ENCODE data around the gene TNK1. TPM values are rescaled to one million over a fixed set of nuclear protein-coding genes. Genes with fewer than 3 reads are reported as not detected.

Gene TNK1
- polyA plus RNA-seq, 1 donor = 7.4 TPM

GRCh38 chr17:7404737-7405349, 24.0 kb downstream of the TNK1 start:
- Histone ChIP-seq H3K27me3 (ENCODE audit: control insufficient read depth, insufficient read depth, low read length) (peaks cover 45% of the 10 kb centered on the region), H3K27ac (ENCODE audit: low read length) (peak overlapping the region; percentile 68), H3K36me3 (ENCODE audit: control insufficient read depth, insufficient read depth, low read length) (peaks cover 4% of the 10 kb centered on the region), H3K4me1 (ENCODE audit: control insufficient read depth, insufficient read depth, low read length) (peaks cover 9% of the 10 kb centered on the region), H3K9me3 (ENCODE audit: control insufficient read depth, low read depth, low read length) (no peaks in the 10 kb centered on the region), H3K4me3 (ENCODE audit: low read length) (peak overlapping the region; percentile 54)
- WGBS (ENCODE audit: insufficient coverage, low lambda C conversion rate) = 0% methylated on average over 1 of the region's 65 CpGs
- no peak for DNase-seq

DNA sequence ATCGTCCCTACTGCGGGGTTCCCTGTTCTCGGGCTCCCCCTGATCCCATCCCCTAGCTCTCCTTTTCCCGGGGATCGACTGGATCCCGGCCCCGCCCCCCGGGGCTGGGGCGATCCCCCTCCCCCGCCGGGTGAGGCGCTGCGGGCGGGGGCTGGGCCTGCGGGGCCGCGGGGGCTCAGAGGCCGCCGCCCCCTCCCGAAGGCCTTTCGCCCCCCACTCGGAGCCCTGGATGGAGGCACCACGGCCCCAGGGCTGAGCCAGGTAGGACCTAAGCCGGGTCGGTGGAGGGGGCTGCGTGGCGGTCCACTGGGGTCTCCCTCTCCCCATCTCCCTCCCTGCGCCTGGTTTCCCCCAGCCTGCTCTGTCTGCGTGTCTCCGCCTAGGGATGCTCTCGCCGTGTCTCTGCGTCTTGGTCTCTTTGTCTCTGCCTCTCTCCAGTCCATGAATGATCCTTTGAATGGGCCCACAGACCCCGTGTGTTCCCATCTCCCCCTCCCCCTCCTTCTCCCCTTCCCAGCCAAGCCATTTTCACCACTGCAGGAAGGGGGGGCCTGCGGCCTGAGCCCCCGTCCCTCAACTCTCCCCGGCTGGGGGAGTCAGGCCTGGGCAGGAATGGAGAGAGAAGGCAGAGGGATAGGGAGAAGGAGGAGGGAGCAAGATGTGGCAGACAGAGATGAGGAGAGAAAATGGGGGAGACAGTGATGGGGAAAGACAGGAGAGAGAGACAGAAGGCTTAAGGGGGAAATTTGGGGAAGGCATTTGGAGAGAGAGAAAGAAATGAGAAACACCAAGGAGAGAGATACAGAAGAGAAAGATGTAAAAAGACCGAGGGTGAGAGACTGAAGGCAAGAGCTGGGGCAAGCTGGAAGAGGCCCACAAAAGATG, 24.7 kb downstream of the TNK1 start:
- H3K9me3 ChIP-seq (ENCODE audit: control insufficient read depth, low read depth, low read length) = no peaks in the 10 kb centered on the region
- peak overlapping the region; percentile 68 for H3K27ac ChIP-seq (ENCODE audit: low read length)
- peaks cover 50% of the 10 kb centered on the region for H3K27me3 ChIP-seq (ENCODE audit: control insufficient read depth, insufficient read depth, low read length)
- peak in 1 of 2 donors; percentile 19 for DNase-seq
- peaks cover 7% of the 10 kb centered on the region for H3K36me3 ChIP-seq (ENCODE audit: control insufficient read depth, insufficient read depth, low read length)
- peak overlapping the region; percentile 54 for H3K4me3 ChIP-seq (ENCODE audit: low read length)
- 13% methylated on average over 3 of the region's 38 CpGs for WGBS (ENCODE audit: insufficient coverage, low lambda C conversion rate)
- peaks cover 9% of the 10 kb centered on the region for H3K4me1 ChIP-seq (ENCODE audit: control insufficient read depth, insufficient read depth, low read length)

DNA sequence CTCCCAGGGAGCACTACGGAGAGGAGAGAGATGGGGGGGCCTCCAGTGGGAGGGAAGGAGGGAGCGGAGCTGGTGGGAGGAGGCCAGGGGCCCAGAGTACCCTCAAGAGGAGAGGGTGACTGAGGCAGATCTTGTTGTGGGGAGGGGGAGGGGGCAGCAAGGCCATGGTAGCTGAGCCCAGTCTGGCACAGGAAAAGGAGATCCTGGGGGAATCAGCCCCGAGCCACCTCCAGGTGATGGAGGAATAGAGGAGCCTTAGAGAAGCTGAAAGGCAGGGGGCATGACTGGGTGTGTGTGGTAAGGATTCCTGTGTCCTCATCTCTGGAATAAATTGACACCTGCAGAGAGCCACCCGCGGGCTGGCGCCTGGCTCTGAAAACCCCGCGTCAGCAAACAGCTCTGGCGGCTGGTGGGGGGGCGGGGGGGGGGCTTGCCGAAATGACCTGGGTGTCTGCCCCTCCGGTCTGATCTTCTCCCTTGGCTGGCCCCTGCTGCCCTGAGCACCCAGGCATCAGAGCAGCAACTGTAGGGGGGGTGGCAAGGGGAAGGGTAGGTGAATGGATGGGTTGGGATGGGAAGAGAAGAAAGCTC, 25.4 kb downstream of the TNK1 start:
- peaks cover 7% of the 10 kb centered on the region for H3K36me3 ChIP-seq (ENCODE audit: control insufficient read depth, insufficient read depth, low read length)
- H3K9me3 ChIP-seq (ENCODE audit: control insufficient read depth, low read depth, low read length) = no peaks in the 10 kb centered on the region
- peaks cover 53% of the 10 kb centered on the region for H3K27me3 ChIP-seq (ENCODE audit: control insufficient read depth, insufficient read depth, low read length)
- peaks cover 9% of the 10 kb centered on the region for H3K4me1 ChIP-seq (ENCODE audit: control insufficient read depth, insufficient read depth, low read length)
- no peak overlapping the region for H3K27ac ChIP-seq (ENCODE audit: low read length)
- no peak for DNase-seq
- no peak overlapping the region for H3K4me3 ChIP-seq (ENCODE audit: low read length)
- WGBS (ENCODE audit: insufficient coverage, low lambda C conversion rate) = no CpG with 5 or more reads among the region's 12 CpGs

DNA sequence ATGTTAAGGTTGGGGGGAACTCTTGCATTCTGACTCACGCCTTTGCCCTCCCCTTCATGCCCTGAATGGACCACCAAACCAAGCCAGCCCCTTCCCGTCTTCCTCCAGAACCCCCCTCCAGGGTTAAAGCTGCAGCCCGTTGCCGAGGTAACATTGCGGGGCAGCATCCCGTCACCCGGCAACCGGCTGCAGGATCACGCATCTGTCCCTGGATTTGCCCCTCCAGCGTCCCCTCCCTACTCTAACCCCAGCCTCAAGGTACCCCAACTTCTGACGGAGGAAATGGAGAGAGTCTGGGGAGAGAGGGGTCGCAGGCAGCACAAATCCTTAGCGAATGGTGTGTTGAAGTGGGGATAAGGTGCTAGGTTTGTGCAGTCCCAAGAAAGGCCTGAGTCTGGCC, 26.2 kb downstream of the TNK1 start:
- H3K4me1 ChIP-seq (ENCODE audit: control insufficient read depth, insufficient read depth, low read length) = peaks cover 3% of the 10 kb centered on the region
- no peak for DNase-seq
- H3K27me3 ChIP-seq (ENCODE audit: control insufficient read depth, insufficient read depth, low read length) = peaks cover 53% of the 10 kb centered on the region
- no peak overlapping the region for H3K4me3 ChIP-seq (ENCODE audit: low read length)
- H3K9me3 ChIP-seq (ENCODE audit: control insufficient read depth, low read depth, low read length) = no peaks in the 10 kb centered on the region
- peaks cover 7% of the 10 kb centered on the region for H3K36me3 ChIP-seq (ENCODE audit: control insufficient read depth, insufficient read depth, low read length)
- H3K27ac ChIP-seq (ENCODE audit: low read length) = no peak overlapping the region
- no CpG with 5 or more reads among the region's 13 CpGs for WGBS (ENCODE audit: insufficient coverage, low lambda C conversion rate)

DNA sequence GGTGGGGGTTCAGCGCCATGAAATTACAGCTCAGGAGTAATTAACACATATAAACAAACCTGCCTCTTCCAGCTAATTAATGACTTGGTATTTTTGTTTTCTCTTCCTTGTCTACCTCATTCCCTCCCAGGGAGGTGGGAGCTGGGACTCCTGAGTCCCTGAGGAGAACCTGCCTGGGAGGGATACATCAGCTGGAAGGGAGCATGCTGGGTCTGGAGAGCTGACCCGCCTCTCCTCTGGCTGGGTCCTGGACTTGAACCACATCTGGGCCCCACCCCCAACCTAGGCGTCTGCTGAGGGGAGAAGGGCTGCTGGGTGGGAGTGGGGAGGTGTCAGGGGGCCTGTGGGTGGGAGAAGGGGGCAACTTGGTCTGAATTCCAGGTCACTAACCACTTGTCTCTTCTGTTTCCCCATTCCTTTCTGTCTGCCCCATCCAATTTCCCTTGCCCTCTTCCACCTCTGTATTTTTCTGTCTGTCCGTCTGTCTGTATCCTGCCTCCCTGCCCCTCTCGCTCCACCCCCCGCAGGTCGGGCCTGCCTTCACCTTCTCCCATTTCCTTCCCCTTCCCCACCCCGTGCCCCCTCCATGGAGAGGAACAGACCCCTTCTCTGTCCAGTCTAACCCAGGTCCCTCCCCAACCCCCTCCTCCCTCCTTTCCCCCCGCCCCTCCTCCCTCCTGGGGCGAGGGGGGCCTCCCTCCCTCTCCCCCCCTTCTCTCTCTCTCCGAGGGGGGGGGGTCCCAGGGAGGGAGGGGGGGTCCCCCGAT, 26.8 kb downstream of the TNK1 start, which contains the start of gene NLGN2:
Gene NLGN2, plus strand, starts transcription at position 361 of the 767 bp plus-strand sequence. CDS start 411 bp downstream, outside the sequence.
- DNase-seq = no peak
- no peaks in the 10 kb centered on the region for H3K9me3 ChIP-seq (ENCODE audit: control insufficient read depth, low read depth, low read length)
- no peak within 1 kb of the TSS for H3K4me3 ChIP-seq (ENCODE audit: low read length)
- no peak within 1 kb of the TSS for H3K27ac ChIP-seq (ENCODE audit: low read length)
- H3K36me3 ChIP-seq (ENCODE audit: control insufficient read depth, insufficient read depth, low read length) = peaks cover 7% of the 10 kb centered on the region
- peaks cover 3% of the 10 kb centered on the region for H3K4me1 ChIP-seq (ENCODE audit: control insufficient read depth, insufficient read depth, low read length)
- H3K27me3 ChIP-seq (ENCODE audit: control insufficient read depth, insufficient read depth, low read length) = peaks cover 53% of the 10 kb centered on the region
- WGBS (ENCODE audit: insufficient coverage, low lambda C conversion rate) = 47% methylated on average over 2 of the region's 12 CpGs

- peak in 1 of 2 donors; percentile 43 for DNase-seq
- H3K27me3 ChIP-seq (ENCODE audit: control insufficient read depth, insufficient read depth, low read length) = peaks cover 53% of the 10 kb centered on the region
- no peaks in the 10 kb centered on the region for H3K9me3 ChIP-seq (ENCODE audit: control insufficient read depth, low read depth, low read length)
- no peak overlapping the region for H3K4me3 ChIP-seq (ENCODE audit: low read length)
- no peak overlapping the region for H3K27ac ChIP-seq (ENCODE audit: low read length)
- peaks cover 3% of the 10 kb centered on the region for H3K4me1 ChIP-seq (ENCODE audit: control insufficient read depth, insufficient read depth, low read length)
- H3K36me3 ChIP-seq (ENCODE audit: control insufficient read depth, insufficient read depth, low read length) = peaks cover 7% of the 10 kb centered on the region
- 60% methylated on average over 1 of the region's 58 CpGs for WGBS (ENCODE audit: insufficient coverage, low lambda C conversion rate)
Measured at GRCh38 chr17:7408252-7408727, 27.4 kb downstream of the TNK1 start.

DNA sequence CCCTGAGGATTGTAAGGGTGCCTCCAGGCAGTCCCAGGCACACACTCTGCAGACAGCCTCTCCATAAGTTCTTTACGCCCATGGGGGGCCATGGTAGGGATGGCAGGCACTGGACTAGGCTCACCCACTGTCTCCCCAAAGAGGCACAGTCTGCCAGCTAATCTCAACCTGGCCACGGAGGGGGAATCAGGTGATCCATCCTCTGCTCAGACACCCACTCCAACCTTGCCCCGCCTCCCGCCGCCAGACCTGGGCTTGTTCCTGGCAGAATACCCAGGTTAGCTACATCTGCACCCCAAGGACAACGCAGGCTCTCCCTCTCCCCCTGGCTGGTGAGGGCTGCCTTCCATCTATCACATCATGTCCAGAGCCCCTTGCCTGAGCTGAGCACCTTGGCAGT, 28.0 kb downstream of the TNK1 start:
- no peak for DNase-seq
- H3K9me3 ChIP-seq (ENCODE audit: control insufficient read depth, low read depth, low read length) = no peaks in the 10 kb centered on the region
- H3K27ac ChIP-seq (ENCODE audit: low read length) = no peak overlapping the region
- WGBS (ENCODE audit: insufficient coverage, low lambda C conversion rate) = no CpG with 5 or more reads among the region's 6 CpGs
- H3K4me1 ChIP-seq (ENCODE audit: control insufficient read depth, insufficient read depth, low read length) = peaks cover 3% of the 10 kb centered on the region
- no peak overlapping the region for H3K4me3 ChIP-seq (ENCODE audit: low read length)
- peaks cover 7% of the 10 kb centered on the region for H3K36me3 ChIP-seq (ENCODE audit: control insufficient read depth, insufficient read depth, low read length)
- H3K27me3 ChIP-seq (ENCODE audit: control insufficient read depth, insufficient read depth, low read length) = peaks cover 53% of the 10 kb centered on the region

GRCh38 chr17:7409716-7410115, 28.8 kb downstream of the TNK1 start:
- no peak overlapping the region for H3K27ac ChIP-seq (ENCODE audit: low read length)
- no peaks in the 10 kb centered on the region for H3K9me3 ChIP-seq (ENCODE audit: control insufficient read depth, low read depth, low read length)
- peaks cover 51% of the 10 kb centered on the region for H3K27me3 ChIP-seq (ENCODE audit: control insufficient read depth, insufficient read depth, low read length)
- no peak for DNase-seq
- WGBS (ENCODE audit: insufficient coverage, low lambda C conversion rate) = no CpG with 5 or more reads among the region's 6 CpGs
- H3K36me3 ChIP-seq (ENCODE audit: control insufficient read depth, insufficient read depth, low read length) = peaks cover 7% of the 10 kb centered on the region
- peaks cover 3% of the 10 kb centered on the region for H3K4me1 ChIP-seq (ENCODE audit: control insufficient read depth, insufficient read depth, low read length)
- no peak overlapping the region for H3K4me3 ChIP-seq (ENCODE audit: low read length)

DNA sequence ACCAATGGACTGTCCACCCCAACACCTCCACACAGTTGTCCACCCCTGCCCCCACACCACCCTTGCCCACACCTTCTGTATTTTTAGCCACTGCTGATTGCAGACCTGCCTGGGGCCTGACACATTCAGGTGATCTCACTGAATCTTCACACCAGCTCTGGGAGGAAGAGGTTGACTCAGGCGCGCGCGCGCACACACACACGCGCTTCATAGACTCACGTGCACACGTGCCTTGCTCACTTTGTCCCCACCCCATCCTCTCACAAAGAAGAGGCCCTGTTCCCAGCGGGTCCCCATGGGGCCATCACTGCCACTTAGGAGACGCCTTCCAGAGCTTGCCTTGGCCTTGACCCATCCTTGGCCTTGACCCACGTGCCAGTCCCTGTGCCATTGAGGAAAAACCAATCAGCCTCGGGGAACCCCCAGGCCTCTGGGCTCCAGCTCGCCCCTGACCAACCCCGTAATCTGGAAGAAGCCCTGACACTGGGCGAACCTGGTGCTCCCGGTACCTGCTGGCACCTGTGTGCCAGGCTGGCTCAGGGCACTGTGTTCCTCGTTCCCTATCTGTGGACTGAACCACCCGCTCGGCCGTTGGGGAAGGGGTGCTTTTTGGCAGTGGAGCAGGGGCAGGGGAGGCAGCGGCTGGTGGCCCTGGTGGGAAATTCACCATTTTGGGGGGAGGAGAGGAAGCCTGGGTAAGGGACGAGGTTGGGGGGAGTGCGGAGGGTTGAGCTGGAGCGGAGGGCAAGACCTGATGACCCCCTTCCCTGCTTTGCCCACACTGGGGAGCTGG, 29.9 kb downstream of the TNK1 start:
- Histone ChIP-seq H3K9me3 (ENCODE audit: control insufficient read depth, low read depth, low read length) (no peaks in the 10 kb centered on the region), H3K36me3 (ENCODE audit: control insufficient read depth, insufficient read depth, low read length) (peaks cover 7% of the 10 kb centered on the region), H3K4me3 (ENCODE audit: low read length) (no peak overlapping the region), H3K27me3 (ENCODE audit: control insufficient read depth, insufficient read depth, low read length) (peaks cover 41% of the 10 kb centered on the region), H3K27ac (ENCODE audit: low read length) (no peak overlapping the region), H3K4me1 (ENCODE audit: control insufficient read depth, insufficient read depth, low read length) (no peaks in the 10 kb centered on the region)
- 71% methylated on average over 1 of the region's 25 CpGs for WGBS (ENCODE audit: insufficient coverage, low lambda C conversion rate)
- no peak for DNase-seq

Data from large intestine (tissue), 3 donors.